OCI-LY3 (cell line): ENCODE data around the gene USP50.

ENCODE experiments used
- H2AFZ ChIP-seq: fragments of 200-600, 300-600 bp; shearing (Covaris generic); 2 replicates; pipeline ENCODE4 v1.6.0; 2014; ENCODE audit warnings: antibody characterized with exemption, low read depth, low read length
- H3K27ac ChIP-seq: fragments of 200-600, 300-600 bp; sonication (generic); 2 replicates; pipeline ENCODE4 v1.5.1; 2014; ENCODE audit warnings: mild to moderate bottlenecking, low read length, moderate library complexity, mixed read lengths
- H3K27me3 ChIP-seq: fragments of 200-600, 300-600 bp; sonication (generic); 2 replicates; pipeline ENCODE4 v1.6.1; 2014; ENCODE audit warnings: low read depth, low read length, mixed read lengths
- H3K36me3 ChIP-seq: fragments of 200-600, 300-600 bp; sonication (generic); replicated peaks from 2 replicates; pipeline ENCODE3; 2014; ENCODE audit warnings: low read depth, low read length, mixed read lengths
- H3K4me1 ChIP-seq: fragments of 300-600, 200-600 bp; sonication (generic); 2 replicates; pipeline ENCODE4 v1.6.1; 2014; ENCODE audit warnings: low read length, mixed read lengths
- H3K4me2 ChIP-seq: fragments of 200-600, 300-600 bp; sonication (generic); 2 replicates; pipeline ENCODE4 v1.6.1; 2014; ENCODE audit warnings: low read length, mixed read lengths
- H3K4me3 ChIP-seq: fragments of 300-600, 200-600 bp; sonication (generic); 2 replicates; pipeline ENCODE4 v1.5.1; 2014; ENCODE audit warnings: antibody characterized with exemption, mild to moderate bottlenecking, low read length, moderate library complexity
- H3K79me2 ChIP-seq: fragments of 300-600, 200-600 bp; shearing (Covaris generic); 2 replicates; pipeline ENCODE4 v1.6.1; 2014; ENCODE audit warnings: mild to moderate bottlenecking, low read length, mixed read lengths
- H3K9ac ChIP-seq: fragments of 300-600, 200-600 bp; shearing (Covaris generic); 2 replicates; pipeline ENCODE4 v1.6.0; 2014; ENCODE audit warnings: mild to moderate bottlenecking, low read length, moderate library complexity
- H3K9me3 ChIP-seq: fragments of 200-600, 300-600 bp; shearing (Covaris generic); 2 replicates; pipeline ENCODE4 v1.6.1; 2014; ENCODE audit warnings: low read length, mixed read lengths; ENCODE audit not compliant: insufficient read depth
- H4K20me1 ChIP-seq: fragments of 200-600, 300-600 bp; sonication (generic); 2 replicates; pipeline ENCODE4 v1.6.1; 2016; ENCODE audit warnings: low read length, mixed read lengths; ENCODE audit not compliant: insufficient read depth
- EZH2phosphoT487 ChIP-seq: fragments of 200-600 bp; shearing (Covaris generic); IDR thresholded peaks from 2 replicates; pipeline ENCODE4 v1.6.1; 2018; ENCODE audit warnings: antibody characterized with exemption, mixed run types, low read depth
- TF ChIP-seq, protein P1 (sequence below): fragments of 200-600, 300-600 bp; sonication (generic); IDR thresholded peaks from 2 replicates; pipeline ENCODE4 v1.5.1; 2014; ENCODE audit warnings: antibody characterized with exemption, low read length, low read depth

The USP50 gene

GRCh38 chr15:50562735-50563640, 16.5 kb upstream of the USP50 start:
- Histone ChIP-seq H3K36me3 (peaks cover 23% of the 10 kb centered on the region), H3K27ac (no peak overlapping the region), H3K79me2 (no peaks in the 10 kb centered on the region), H3K4me1 (no peaks in the 10 kb centered on the region), H2AFZ (no peak overlapping the region), H3K9ac (no peak overlapping the region), H3K27me3 (no peaks in the 10 kb centered on the region), H3K4me3 (no peak overlapping the region), H4K20me1 (no peaks in the 10 kb centered on the region), H3K4me2 (no peak overlapping the region), H3K9me3 (no peaks in the 10 kb centered on the region)
- TF ChIP-seq EZH2phosphoT487: no peak
- TF ChIP-seq, protein P1, sequence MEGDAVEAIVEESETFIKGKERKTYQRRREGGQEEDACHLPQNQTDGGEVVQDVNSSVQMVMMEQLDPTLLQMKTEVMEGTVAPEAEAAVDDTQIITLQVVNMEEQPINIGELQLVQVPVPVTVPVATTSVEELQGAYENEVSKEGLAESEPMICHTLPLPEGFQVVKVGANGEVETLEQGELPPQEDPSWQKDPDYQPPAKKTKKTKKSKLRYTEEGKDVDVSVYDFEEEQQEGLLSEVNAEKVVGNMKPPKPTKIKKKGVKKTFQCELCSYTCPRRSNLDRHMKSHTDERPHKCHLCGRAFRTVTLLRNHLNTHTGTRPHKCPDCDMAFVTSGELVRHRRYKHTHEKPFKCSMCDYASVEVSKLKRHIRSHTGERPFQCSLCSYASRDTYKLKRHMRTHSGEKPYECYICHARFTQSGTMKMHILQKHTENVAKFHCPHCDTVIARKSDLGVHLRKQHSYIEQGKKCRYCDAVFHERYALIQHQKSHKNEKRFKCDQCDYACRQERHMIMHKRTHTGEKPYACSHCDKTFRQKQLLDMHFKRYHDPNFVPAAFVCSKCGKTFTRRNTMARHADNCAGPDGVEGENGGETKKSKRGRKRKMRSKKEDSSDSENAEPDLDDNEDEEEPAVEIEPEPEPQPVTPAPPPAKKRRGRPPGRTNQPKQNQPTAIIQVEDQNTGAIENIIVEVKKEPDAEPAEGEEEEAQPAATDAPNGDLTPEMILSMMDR: no peak

DNA sequence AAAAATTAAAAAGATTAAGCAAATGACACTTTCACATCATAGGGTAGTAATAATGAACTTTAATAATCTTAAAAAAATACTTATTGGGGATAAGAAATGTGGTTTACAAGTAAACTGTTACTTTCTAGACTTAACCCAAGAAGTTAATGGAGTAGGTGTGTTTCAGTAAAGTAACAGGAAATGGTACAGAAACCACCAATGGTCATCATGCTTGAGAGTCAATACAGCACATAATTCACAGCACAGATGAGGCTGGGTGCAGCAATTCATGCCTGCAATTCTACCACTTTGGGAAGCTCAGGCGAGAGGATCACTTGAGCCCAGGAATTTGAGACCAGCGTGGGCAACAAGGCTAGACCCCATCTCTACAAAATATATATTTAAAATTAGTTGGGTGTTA, 11.5 kb upstream of the USP50 start:
- Histone ChIP-seq H3K27me3 (no peaks in the 10 kb centered on the region), H3K4me3 (no peak overlapping the region), H3K4me2 (no peak overlapping the region), H2AFZ (no peak overlapping the region), H3K27ac (no peak overlapping the region), H3K9ac (no peak overlapping the region), H3K4me1 (no peaks in the 10 kb centered on the region), H3K36me3 (peaks cover 28% of the 10 kb centered on the region), H3K79me2 (no peaks in the 10 kb centered on the region), H4K20me1 (no peaks in the 10 kb centered on the region), H3K9me3 (no peaks in the 10 kb centered on the region)
- TF ChIP-seq EZH2phosphoT487: no peak
- TF ChIP-seq, protein P1: no peak

DNA sequence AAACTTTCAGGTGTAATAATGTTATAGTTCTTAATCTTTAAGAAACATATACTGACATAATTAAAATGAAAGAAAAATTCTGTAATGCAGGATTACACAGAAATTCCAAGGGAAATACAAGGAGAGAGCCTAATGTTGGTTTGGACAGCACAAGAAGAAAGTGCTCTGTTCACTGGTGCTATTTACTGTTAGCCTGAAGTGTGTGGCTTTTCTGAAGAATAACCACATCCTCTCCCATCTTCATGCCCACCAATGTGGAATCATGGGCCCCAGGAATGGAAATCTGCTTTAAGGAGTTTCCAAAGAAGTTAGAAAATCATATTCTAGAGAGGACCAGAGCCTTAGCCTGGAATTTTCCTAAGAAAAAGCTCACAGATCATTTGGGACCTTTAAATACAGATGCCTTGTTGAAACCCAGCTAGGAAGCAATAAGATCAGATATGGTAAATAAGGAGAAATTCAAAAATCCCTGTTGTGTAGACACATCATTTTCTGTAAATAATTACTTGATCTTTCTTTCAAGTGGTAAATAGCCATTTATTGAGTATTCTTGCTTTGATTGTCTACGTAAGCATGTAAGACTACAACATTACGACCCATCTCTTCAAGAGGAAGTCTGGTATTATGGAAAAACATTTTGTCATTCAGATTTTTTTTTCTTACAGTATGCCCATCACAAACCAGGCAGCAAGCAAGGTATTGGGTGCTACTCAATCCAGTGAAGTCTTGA, 10.3 kb upstream of the USP50 start:
- Histone ChIP-seq H3K4me3 (no peak overlapping the region), H3K79me2 (no peaks in the 10 kb centered on the region), H3K27me3 (no peaks in the 10 kb centered on the region), H3K36me3 (peaks cover 25% of the 10 kb centered on the region), H4K20me1 (no peaks in the 10 kb centered on the region), H3K9me3 (no peaks in the 10 kb centered on the region), H3K4me1 (no peaks in the 10 kb centered on the region), H3K9ac (no peak overlapping the region), H2AFZ (no peak overlapping the region), H3K4me2 (no peak overlapping the region), H3K27ac (no peak overlapping the region)
- TF ChIP-seq, protein P1: no peak
- TF ChIP-seq EZH2phosphoT487: no peak

DNA sequence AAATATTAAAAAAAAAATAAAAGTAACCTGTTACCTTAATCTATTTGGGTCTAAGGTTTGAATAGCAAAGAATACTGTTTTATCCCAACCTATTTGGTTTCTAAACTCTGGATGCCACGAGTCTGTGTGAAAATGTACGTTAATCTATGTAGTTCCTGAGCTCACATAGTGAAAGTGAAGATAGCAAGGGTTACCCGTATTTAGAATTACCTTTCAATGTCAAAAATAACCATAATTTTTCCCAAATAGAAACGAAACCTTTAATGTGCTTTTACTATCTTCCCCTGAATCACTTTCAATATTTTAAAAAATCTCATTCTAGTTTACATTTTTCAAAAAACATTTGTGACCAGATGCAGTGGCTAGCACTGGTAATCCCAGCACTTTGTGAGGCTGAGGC, 5.8 kb upstream of the USP50 start:
- no peaks in the 10 kb centered on the region for H3K79me2 ChIP-seq
- no peak overlapping the region for H3K4me2 ChIP-seq
- no peaks in the 10 kb centered on the region for H3K4me1 ChIP-seq
- no peaks in the 10 kb centered on the region for H3K9me3 ChIP-seq
- no peaks in the 10 kb centered on the region for H4K20me1 ChIP-seq
- H3K27me3 ChIP-seq: no peaks in the 10 kb centered on the region
- no peak overlapping the region for H3K4me3 ChIP-seq
- peaks cover 12% of the 10 kb centered on the region for H3K36me3 ChIP-seq
- H3K9ac ChIP-seq: no peak overlapping the region
- H2AFZ ChIP-seq: no peak overlapping the region
- H3K27ac ChIP-seq: no peak overlapping the region
- TF ChIP-seq EZH2phosphoT487: no peak
- TF ChIP-seq, protein P1: no peak
